ENCODE results near the gene BCL2L1.

GRCh38 chr20:31693402-31693801 lies 29.3 kb downstream of the BCL2L1 start:
- no peak for TF ChIP-seq CTCF (IDR thresholded peaks at IDR 0.05; ENCODE audit: poor library complexity, severe bottlenecking)
- no peak for TF ChIP-seq POLR2AphosphoS5 (IDR thresholded peaks at IDR 0.05)
- no peak for TF ChIP-seq EP300 (conservative IDR thresholded peaks at IDR 0.05; ENCODE audit: poor library complexity, severe bottlenecking)
- TF ChIP-seq EZH2 (IDR thresholded peaks at IDR 0.05; ENCODE audit: borderline replicate concordance, insufficient read depth, low read length, poor library complexity, severe bottlenecking) = no peak
- TF ChIP-seq TAF1 (IDR thresholded peaks at IDR 0.05; ENCODE audit: low read depth) = no peak
